ENCODE data around the gene TNC. TPM values are rescaled to one million over a fixed set of nuclear protein-coding genes. Genes with fewer than 3 reads are reported as not detected.
A peak's percentile ranks its signal among the peaks of the same experiment; 100 is the strongest.

The TNC gene
- total RNA-seq, 4 donors from 2014 or later = 79.7 to 242 (median 161) TPM

- intact Hi-C loops (cut with DNase I; ENCODE audit: low total_unique reads) = no loop called here
- no peaks in the 10 kb centered on the region for H3K9me3 ChIP-seq
- no peak for TF ChIP-seq POLR2A (IDR thresholded peaks at IDR 0.05)
- TF ChIP-seq CTCF (IDR thresholded peaks at IDR 0.05) = no peak
- H3K27me3 ChIP-seq = no peaks in the 10 kb centered on the region
- DNase-seq = peak in 1 of 2 donors; percentile 39
- peak overlapping the region; percentile 89 for H3K27ac ChIP-seq
- H3K4me1 ChIP-seq = peaks cover 0 to 8% of the 10 kb centered on the region in 2 donors
- H3K36me3 ChIP-seq = no peaks in the 10 kb centered on the region
- peak overlapping the region; percentile 40 to 43 for H3K4me3 ChIP-seq
Observed at GRCh38 chr9:115116421-115117284, 1.3 kb downstream of the TNC start.

- Histone ChIP-seq H3K4me1 (peaks cover 0 to 8% of the 10 kb centered on the region in 2 donors), H3K4me3 (peak overlapping the region; percentile 40 to 43), H3K27ac (peak overlapping the region; percentile 89), H3K36me3 (no peaks in the 10 kb centered on the region), H3K9me3 (no peaks in the 10 kb centered on the region), H3K27me3 (no peaks in the 10 kb centered on the region)
- DNase-seq = no peak
- TF ChIP-seq CTCF (IDR thresholded peaks at IDR 0.05) (no peak), POLR2A (IDR thresholded peaks at IDR 0.05) (no peak)
- intact Hi-C loops (cut with DNase I; ENCODE audit: low total_unique reads) = no loop called here
Observed at GRCh38 chr9:115115924-115116323, 2.0 kb downstream of the TNC start.

GRCh38 chr9:115115117-115115880, 2.7 kb downstream of the TNC start:
- H3K36me3 ChIP-seq = no peaks in the 10 kb centered on the region
- H3K27ac ChIP-seq = peak overlapping the region; percentile 89
- H3K27me3 ChIP-seq = no peaks in the 10 kb centered on the region
- TF ChIP-seq CTCF (IDR thresholded peaks at IDR 0.05) = no peak
- H3K4me1 ChIP-seq = peaks cover 0 to 8% of the 10 kb centered on the region in 2 donors
- peak overlapping the region in 1 of 2 donors; percentile 43 for H3K4me3 ChIP-seq
- no peak for DNase-seq
- intact Hi-C loops (cut with DNase I; ENCODE audit: low total_unique reads) = no loop called here
- no peaks in the 10 kb centered on the region for H3K9me3 ChIP-seq

GRCh38 chr9:115114546-115114945, 3.4 kb downstream of the TNC start:
- no peaks in the 10 kb centered on the region for H3K9me3 ChIP-seq
- no peaks in the 10 kb centered on the region for H3K36me3 ChIP-seq
- intact Hi-C loops (cut with DNase I; ENCODE audit: low total_unique reads) = no loop called here
- H3K27me3 ChIP-seq = no peaks in the 10 kb centered on the region
- TF ChIP-seq CTCF (IDR thresholded peaks at IDR 0.05) (no peak), POLR2A (IDR thresholded peaks at IDR 0.05) (no peak)
- no peak overlapping the region for H3K4me3 ChIP-seq
- H3K27ac ChIP-seq = peak overlapping the region in 1 of 2 donors; percentile 89
- peaks cover 0 to 7% of the 10 kb centered on the region in 2 donors for H3K4me1 ChIP-seq
- no peak for DNase-seq

GRCh38 chr9:115114084-115114483, 3.9 kb downstream of the TNC start:
- no peaks in the 10 kb centered on the region for H3K27me3 ChIP-seq
- H3K4me1 ChIP-seq = peaks cover 0 to 2% of the 10 kb centered on the region in 2 donors
- intact Hi-C loops (cut with DNase I; ENCODE audit: low total_unique reads) = no loop called here
- peak overlapping the region in 1 of 2 donors; percentile 89 for H3K27ac ChIP-seq
- H3K4me3 ChIP-seq = no peak overlapping the region
- H3K36me3 ChIP-seq = no peaks in the 10 kb centered on the region
- DNase-seq = no peak
- H3K9me3 ChIP-seq = no peaks in the 10 kb centered on the region
- no peak for TF ChIP-seq POLR2A (IDR thresholded peaks at IDR 0.05)
